OCI-LY1 (cell line): Measurements from ENCODE around the gene ALDH16A1.

Experiments
- CTCF ChIP-seq: fragments of 200-600 bp; sonication (generic), shearing (Covaris generic); IDR thresholded peaks from 2 replicates; pipeline ENCODE4 v1.5.1; 2017; ENCODE audit warnings: mild to moderate bottlenecking, antibody characterized with exemption, low read length, moderate library complexity, mixed read lengths
- EZH2 ChIP-seq: fragments of 200-600 bp; sonication (generic), shearing (Covaris generic); IDR thresholded peaks from 2 replicates; pipeline ENCODE4 v1.8.0; 2017; ENCODE audit warnings: borderline replicate concordance, mixed run types, mild to moderate bottlenecking, antibody characterized with exemption, low read length, moderate library complexity, mixed read lengths

- TF ChIP-seq CTCF (no peak), EZH2 (no peak)
Measured at GRCh38 chr19:49513746-49514118, 60.7 kb downstream of the ALDH16A1 start.
